SK-N-SH treated with all-trans-retinoic acid at 6 μM for 48 hours (cell line): ENCODE results near the gene CACNA1B.

Experiments
- BACH2 ChIP-seq: fragments of 250-450 bp; sonication (Bioruptor Pico); IDR thresholded peaks from 2 replicates; pipeline ENCODE4 v1.9.0; 2021; ENCODE audit warnings: mild to moderate bottlenecking, borderline replicate concordance
- CSDC2 ChIP-seq: fragments of 250-450 bp; sonication (Bioruptor Pico); IDR thresholded peaks from 2 replicates; pipeline ENCODE4 v1.5.0; 2020; ENCODE audit warnings: mild to moderate bottlenecking, moderate library complexity
- GLIS3 ChIP-seq: fragments of 250-450 bp; sonication (Bioruptor Pico); IDR thresholded peaks from 2 replicates; pipeline ENCODE4 v1.5.0; 2020; ENCODE audit warnings: mild to moderate bottlenecking, moderate library complexity
- ISL1 ChIP-seq: fragments of 250-450 bp; sonication (Bioruptor Pico); IDR thresholded peaks from 2 replicates; pipeline ENCODE4 v2.1.2; 2022; ENCODE audit warnings: mild to moderate bottlenecking, moderate library complexity
- PATZ1 ChIP-seq: fragments of 250-450 bp; sonication (Bioruptor Pico); IDR thresholded peaks from 2 replicates; pipeline ENCODE4 v1.8.0; 2020; ENCODE audit warnings: mild to moderate bottlenecking, moderate library complexity, borderline replicate concordance
- PPARA ChIP-seq: fragments of 250-450 bp; sonication (Bioruptor Pico); IDR thresholded peaks from 2 replicates; pipeline ENCODE4 v1.5.0; 2020; ENCODE audit warnings: mild to moderate bottlenecking, borderline replicate concordance
- RARB ChIP-seq: fragments of 250-450 bp; sonication (Bioruptor Pico); IDR thresholded peaks from 2 replicates; pipeline ENCODE4 v1.8.0; 2021; ENCODE audit warnings: mild to moderate bottlenecking, moderate library complexity
- TCF4 ChIP-seq: fragments of 250-450 bp; sonication (Bioruptor Pico); IDR thresholded peaks from 2 replicates; pipeline ENCODE4 v1.8.0; 2021; ENCODE audit warnings: mild to moderate bottlenecking, moderate library complexity, borderline replicate concordance
- TOX ChIP-seq: fragments of 250-450 bp; sonication (Bioruptor Pico); IDR thresholded peaks from 2 replicates; pipeline ENCODE4 v1.8.0; 2021; ENCODE audit warnings: mild to moderate bottlenecking, moderate library complexity, borderline replicate concordance
- ZFP3 ChIP-seq: fragments of 250-450 bp; sonication (Bioruptor Pico); IDR thresholded peaks from 2 replicates; pipeline ENCODE4 v1.5.0; 2020; ENCODE audit warnings: mild to moderate bottlenecking, moderate library complexity
- ZNF565 ChIP-seq: fragments of 450-650 bp; formaldehyde crosslinking; conservative IDR thresholded peaks from 2 replicates; pipeline ENCODE4 v1.5.0; 2020; ENCODE audit warnings: low read depth, mild to moderate bottlenecking, moderate library complexity
- ZNF70 ChIP-seq: fragments of 450-650 bp; formaldehyde crosslinking; IDR thresholded peaks from 2 replicates; pipeline ENCODE4 v1.5.0; 2020; ENCODE audit warnings: mild to moderate bottlenecking, moderate library complexity
- ZNF8 ChIP-seq: fragments of 450-650 bp; formaldehyde crosslinking; IDR thresholded peaks from 2 replicates; pipeline ENCODE4 v1.5.0; 2020; ENCODE audit warnings: mild to moderate bottlenecking, moderate library complexity
- TF ChIP-seq, protein P1 (sequence below): fragments of 250-450 bp; sonication (Bioruptor Pico); IDR thresholded peaks from 2 replicates; pipeline ENCODE4 v1.5.1; 2020; ENCODE audit warnings: low read depth, mild to moderate bottlenecking, moderate library complexity

GRCh38 chr9:138031186-138031585 is 153.6 kb downstream of the CACNA1B start:
- TF ChIP-seq BACH2 (CRISPR knock-in tag) (no peak), PPARA (CRISPR knock-in tag) (no peak), ISL1 (CRISPR knock-in tag) (no peak), ZNF565 (CRISPR knock-in tag) (no peak), ZNF70 (no peak), GLIS3 (CRISPR knock-in tag) (no peak), RARB (CRISPR knock-in tag) (no peak), TCF4 (CRISPR knock-in tag) (no peak), ZNF8 (CRISPR knock-in tag) (no peak), PATZ1 (CRISPR knock-in tag) (no peak), CSDC2 (CRISPR knock-in tag) (no peak), TOX (CRISPR knock-in tag) (no peak), ZFP3 (CRISPR knock-in tag) (no peak)
- TF ChIP-seq, protein P1, sequence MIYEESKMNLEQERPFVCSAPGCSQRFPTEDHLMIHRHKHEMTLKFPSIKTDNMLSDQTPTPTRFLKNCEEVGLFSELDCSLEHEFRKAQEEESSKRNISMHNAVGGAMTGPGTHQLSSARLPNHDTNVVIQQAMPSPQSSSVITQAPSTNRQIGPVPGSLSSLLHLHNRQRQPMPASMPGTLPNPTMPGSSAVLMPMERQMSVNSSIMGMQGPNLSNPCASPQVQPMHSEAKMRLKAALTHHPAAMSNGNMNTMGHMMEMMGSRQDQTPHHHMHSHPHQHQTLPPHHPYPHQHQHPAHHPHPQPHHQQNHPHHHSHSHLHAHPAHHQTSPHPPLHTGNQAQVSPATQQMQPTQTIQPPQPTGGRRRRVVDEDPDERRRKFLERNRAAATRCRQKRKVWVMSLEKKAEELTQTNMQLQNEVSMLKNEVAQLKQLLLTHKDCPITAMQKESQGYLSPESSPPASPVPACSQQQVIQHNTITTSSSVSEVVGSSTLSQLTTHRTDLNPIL (CRISPR knock-in tag) = no peak
